Stromal cell of bone marrow (primary cell): ENCODE measurements around the gene PTPN14.
"Not testable (repeated sequence)": the region's sequence is repeated elsewhere in the genome, so short reads cannot be mapped to it uniquely, and the experiment has no call there.

Experiments used
- DNase-seq: peaks from one replicate; pipeline ENCODE4 v3.0.0-alpha.2; 2012; ENCODE audit warnings: low read depth

The PTPN14 gene

GRCh38 chr1:214541693-214542092 is 9.7 kb downstream of the PTPN14 start:
- DNase-seq, result no peak

GRCh38 chr1:214541206-214541605 is 10.2 kb downstream of the PTPN14 start:
- DNase-seq, result no peak

DNA sequence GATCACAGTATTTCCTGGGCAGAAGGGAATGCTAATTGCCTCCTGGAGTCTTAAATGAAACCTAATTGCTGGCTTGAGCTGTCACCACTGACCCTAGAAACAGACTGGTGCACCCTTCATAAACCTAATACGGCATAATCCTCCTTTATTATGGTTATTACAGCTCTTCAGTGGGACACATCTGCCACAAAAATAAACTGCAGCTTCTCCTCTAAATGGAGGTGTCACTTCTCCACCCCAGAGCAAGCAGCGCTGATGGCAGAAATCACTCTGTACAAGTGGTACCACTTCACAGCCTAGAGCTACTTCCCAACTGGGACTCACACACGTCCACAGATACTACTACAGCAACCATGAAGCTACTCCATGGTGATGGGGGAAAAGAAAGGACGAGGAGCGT is 11.1 kb downstream of the PTPN14 start:
- no peak for DNase-seq

DNA sequence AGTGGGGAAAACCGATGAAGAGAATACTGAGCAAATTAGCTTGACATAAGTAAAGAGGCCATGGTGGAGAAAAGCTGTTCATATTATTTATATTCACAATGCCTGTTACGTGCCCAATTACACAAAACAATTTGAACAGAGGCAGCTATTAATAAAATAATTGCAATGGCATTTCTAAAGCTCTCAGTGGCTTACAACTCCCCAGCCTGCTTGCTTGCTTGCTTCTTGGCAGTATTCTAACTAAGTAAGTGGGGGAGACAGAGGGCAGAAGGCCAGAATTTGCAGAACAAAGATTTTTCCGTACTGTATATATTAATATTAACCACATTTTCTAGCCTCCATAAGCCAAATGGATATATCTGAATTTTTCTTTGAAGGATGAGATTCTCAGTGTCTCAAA is 12.9 kb downstream of the PTPN14 start:
- DNase-seq, result no peak

- DNase-seq, result no peak
These were observed 13.4 kb downstream of the PTPN14 start for GRCh38 chr1:214537872-214538473.

GRCh38 chr1:214537219-214537618 is 14.2 kb downstream of the PTPN14 start:
- no peak for DNase-seq

GRCh38 chr1:214532070-214532469 is 19.3 kb downstream of the PTPN14 start:
- DNase-seq, result no peak

- peak; percentile 52 for DNase-seq
These were observed 25.8 kb downstream of the PTPN14 start for GRCh38 chr1:214525535-214526019.

- no peak for DNase-seq
These were observed 26.6 kb downstream of the PTPN14 start for GRCh38 chr1:214524824-214525223.

- DNase-seq, result no peak
These were observed 28.1 kb downstream of the PTPN14 start for GRCh38 chr1:214523124-214523824.

DNA sequence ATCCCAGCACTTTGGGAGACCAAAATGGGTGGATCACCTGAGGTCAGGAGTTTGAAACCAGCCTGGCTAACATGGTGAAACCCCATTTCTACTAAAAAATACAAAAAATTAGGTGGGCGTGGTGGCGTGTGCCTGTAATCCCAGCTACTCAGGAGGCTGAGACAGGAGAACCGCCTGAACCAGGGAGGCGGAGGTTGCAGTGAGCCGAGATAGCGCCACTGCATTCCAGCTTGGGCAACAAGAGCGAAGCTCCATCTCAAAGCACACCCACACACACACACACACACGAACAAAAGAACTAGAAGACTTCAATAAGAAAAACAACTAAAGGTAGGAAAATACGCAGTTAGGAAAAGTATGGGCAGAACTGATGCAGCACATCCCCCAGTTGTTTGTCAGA is 29.9 kb downstream of the PTPN14 start:
- DNase-seq, result not testable (repeated sequence)

DNA sequence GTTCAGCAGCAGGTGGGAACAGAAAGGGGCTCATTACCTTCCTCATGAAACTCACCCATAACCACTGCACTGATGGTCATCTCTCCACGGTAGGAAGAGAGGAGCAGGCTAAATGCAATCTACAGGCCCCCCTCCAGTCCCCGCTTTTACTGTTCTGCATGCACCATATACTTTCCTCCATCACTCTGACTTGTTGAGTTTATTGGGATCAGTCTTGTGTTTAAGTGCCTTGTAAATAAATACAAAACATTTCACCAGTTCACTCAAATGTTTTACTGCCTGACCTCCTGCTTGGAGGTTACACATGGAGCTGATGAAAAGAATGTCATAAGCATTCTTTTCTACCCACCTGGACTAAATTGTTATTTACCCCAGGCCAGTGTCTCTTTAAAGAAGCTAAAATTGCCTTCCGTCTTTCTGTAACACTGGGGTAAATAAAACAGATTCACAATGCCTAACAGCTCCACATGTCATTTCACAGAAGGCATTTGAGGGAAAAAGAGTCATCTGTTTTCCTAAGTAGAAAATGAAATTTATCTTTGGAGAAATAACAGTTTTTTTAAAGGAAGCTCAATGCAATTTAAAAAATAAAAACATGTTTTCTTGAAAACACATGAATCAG is 30.7 kb downstream of the PTPN14 start:
- DNase-seq, result no peak

GRCh38 chr1:214518361-214518760 is 33.0 kb downstream of the PTPN14 start:
- DNase-seq, result no peak

- DNase-seq, result no peak
These were observed 34.7 kb downstream of the PTPN14 start for GRCh38 chr1:214516434-214517326.

- no peak for DNase-seq
These were observed 35.6 kb downstream of the PTPN14 start for GRCh38 chr1:214515544-214516433.

DNA sequence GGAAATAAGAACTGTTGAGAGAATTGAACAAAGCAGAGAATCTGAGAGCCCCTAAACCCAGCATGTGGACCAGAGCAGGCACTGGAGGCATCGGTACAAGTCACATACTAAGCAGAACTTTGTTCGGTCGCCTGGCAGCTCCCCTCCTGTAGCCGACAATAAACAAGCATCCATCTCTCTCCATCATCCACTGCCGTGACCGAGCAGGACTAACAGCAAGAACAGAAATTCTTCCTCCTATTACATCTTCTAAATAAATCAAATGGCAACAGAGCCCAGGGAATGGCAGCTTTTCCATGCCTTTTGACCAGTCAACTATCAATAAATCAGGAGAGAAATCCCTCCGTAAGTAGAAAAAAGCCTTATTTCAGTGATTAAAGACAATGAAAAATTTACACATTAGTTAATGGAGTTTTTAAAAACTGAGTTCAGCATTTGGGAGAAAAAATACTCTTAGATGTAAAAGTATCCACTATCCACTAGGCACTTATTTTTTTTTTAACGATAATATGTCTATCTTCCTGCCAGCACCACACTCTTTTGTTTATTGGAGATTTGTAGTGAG is 36.5 kb downstream of the PTPN14 start:
- DNase-seq, result no peak

GRCh38 chr1:214514032-214514818 is 37.2 kb downstream of the PTPN14 start:
- peak; percentile 74 for DNase-seq

GRCh38 chr1:214513394-214513793 is 38.0 kb downstream of the PTPN14 start:
- DNase-seq, result no peak

GRCh38 chr1:214511639-214511998 is 39.8 kb downstream of the PTPN14 start:
- no peak for DNase-seq
